ENCODE measurements around the gene EPAS1. TPM values are rescaled to one million over a fixed set of nuclear protein-coding genes. Genes with fewer than 3 reads are reported as not detected.
A peak's percentile ranks its signal among the peaks of the same experiment; 100 is the strongest.

Gene EPAS1
- total RNA-seq, 6 experiments from 2014 or later = 101 to 232 (median 170) TPM

GRCh38 chr2:46274586-46274985, 22.6 kb upstream of the EPAS1 start:
- Histone ChIP-seq H3K4me1 (peaks cover 0 to 33% (median 1%) of the 10 kb centered on the region in 4 donors), H3K36me3 (no peaks in the 10 kb centered on the region), H3K4me3 (no peak overlapping the region), H3K9me3 (no peaks in the 10 kb centered on the region), H3K27ac (no peak overlapping the region), H3K27me3 (no peaks in the 10 kb centered on the region)
- DNase-seq (peak in 1 of 3 donors; percentile 5), ATAC-seq (no peak)
- no peak for TF ChIP-seq POLR2A (IDR thresholded peaks at IDR 0.05)
- no peak for TF ChIP-seq CTCF (IDR thresholded peaks at IDR 0.05)
- intact Hi-C loops (cut with DNase I) = no loop called here
- 81% methylated on average over 3 of the region's 4 CpGs for WGBS (ENCODE audit: insufficient coverage, low coverage, low lambda C conversion rate, missing lambda C conversion rate)

GRCh38 chr2:46275995-46276394, 21.2 kb upstream of the EPAS1 start:
- no peak overlapping the region for H3K4me3 ChIP-seq
- ATAC-seq (peak; percentile 66 to 82 (median 74)), DNase-seq (peak; percentile 65 to 78 (median 74))
- TF ChIP-seq CTCF (IDR thresholded peaks at IDR 0.05) = no peak
- H3K36me3 ChIP-seq = no peaks in the 10 kb centered on the region
- 83% methylated on average over 2 of the region's 20 CpGs for WGBS (ENCODE audit: insufficient coverage, low coverage, low lambda C conversion rate, missing lambda C conversion rate)
- H3K27me3 ChIP-seq = no peaks in the 10 kb centered on the region
- peaks cover 0 to 33% (median 1%) of the 10 kb centered on the region in 4 donors for H3K4me1 ChIP-seq
- no peaks in the 10 kb centered on the region for H3K9me3 ChIP-seq
- peak overlapping the region in 2 of 3 donors; percentile 12 to 40 for H3K27ac ChIP-seq
- intact Hi-C loops (cut with DNase I) = no loop called here

GRCh38 chr2:46276642-46277041, 20.6 kb upstream of the EPAS1 start:
- peak overlapping the region in 2 of 3 donors; percentile 12 to 40 for H3K27ac ChIP-seq
- H3K4me3 ChIP-seq = no peak overlapping the region
- WGBS (ENCODE audit: insufficient coverage, low coverage, low lambda C conversion rate, missing lambda C conversion rate) = 75% methylated on average over 2 of the region's 2 CpGs
- TF ChIP-seq POLR2A (IDR thresholded peaks at IDR 0.05) = no peak
- peak in 1 of 4 donors; percentile 12 for TF ChIP-seq CTCF (IDR thresholded peaks at IDR 0.05)
- H3K9me3 ChIP-seq = no peaks in the 10 kb centered on the region
- no peaks in the 10 kb centered on the region for H3K36me3 ChIP-seq
- DNase-seq (peak in 1 of 3 donors; percentile 4), ATAC-seq (no peak)
- intact Hi-C loops (cut with DNase I) = no loop called here
- H3K27me3 ChIP-seq = no peaks in the 10 kb centered on the region
- peaks cover 0 to 33% (median 1%) of the 10 kb centered on the region in 4 donors for H3K4me1 ChIP-seq

GRCh38 chr2:46277431-46278190, 19.6 kb upstream of the EPAS1 start:
- Histone ChIP-seq H3K36me3 (no peaks in the 10 kb centered on the region), H3K9me3 (no peaks in the 10 kb centered on the region), H3K27me3 (no peaks in the 10 kb centered on the region), H3K4me1 (peaks cover 0 to 33% (median 1%) of the 10 kb centered on the region in 4 donors), H3K27ac (no peak overlapping the region), H3K4me3 (no peak overlapping the region)
- no peak for DNase-seq
- 50% methylated on average over 4 of the region's 7 CpGs for WGBS (ENCODE audit: insufficient coverage, low coverage, low lambda C conversion rate, missing lambda C conversion rate)
- intact Hi-C loops (cut with DNase I) = no loop called here
- peak in 3 of 4 donors; percentile 6 to 37 (median 35) for ATAC-seq
- TF ChIP-seq POLR2A (IDR thresholded peaks at IDR 0.05) (no peak), CTCF (IDR thresholded peaks at IDR 0.05) (no peak)
